ENCODE data around the gene GRIN3B.

Gene GRIN3B

DNA sequence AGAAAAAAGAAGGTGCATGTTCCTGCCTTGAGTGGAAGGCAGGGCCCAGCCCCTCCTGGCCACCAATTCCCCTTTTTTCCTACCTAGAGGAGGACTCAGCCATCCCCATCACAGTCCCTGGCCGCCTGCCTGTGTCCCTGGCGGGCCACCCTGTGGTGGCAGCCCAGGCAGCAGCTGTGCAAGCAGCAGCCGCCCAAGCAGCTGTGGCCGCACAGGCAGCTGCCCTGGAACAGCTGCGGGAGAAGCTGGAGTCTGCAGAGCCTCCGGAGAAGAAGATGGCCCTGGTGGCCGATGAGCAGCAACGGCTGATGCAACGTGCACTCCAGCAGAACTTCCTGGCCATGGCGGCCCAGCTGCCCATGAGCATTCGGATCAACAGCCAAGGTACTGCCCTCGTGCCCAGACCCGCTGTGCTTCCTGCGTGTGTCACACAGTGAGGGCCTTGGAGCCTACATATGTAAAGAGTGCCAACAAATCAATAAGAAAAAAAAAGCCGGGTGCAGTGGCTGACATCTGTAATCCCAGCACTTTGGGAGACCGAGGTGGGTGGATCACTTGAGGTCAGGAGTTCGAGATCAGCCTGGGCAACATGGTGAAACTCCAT is 33.6 kb upstream of the GRIN3B start:
- no peak for DNase-seq

GRCh38 chr19:970695-971094 is 29.5 kb upstream of the GRIN3B start:
- DNase-seq: no peak

GRCh38 chr19:971795-972194 is 28.4 kb upstream of the GRIN3B start:
- DNase-seq: no peak

- no peak for DNase-seq
Observed at GRCh38 chr19:972281-972680, 27.9 kb upstream of the GRIN3B start.

GRCh38 chr19:973726-974563 is 26.3 kb upstream of the GRIN3B start:
- no peak for DNase-seq

DNA sequence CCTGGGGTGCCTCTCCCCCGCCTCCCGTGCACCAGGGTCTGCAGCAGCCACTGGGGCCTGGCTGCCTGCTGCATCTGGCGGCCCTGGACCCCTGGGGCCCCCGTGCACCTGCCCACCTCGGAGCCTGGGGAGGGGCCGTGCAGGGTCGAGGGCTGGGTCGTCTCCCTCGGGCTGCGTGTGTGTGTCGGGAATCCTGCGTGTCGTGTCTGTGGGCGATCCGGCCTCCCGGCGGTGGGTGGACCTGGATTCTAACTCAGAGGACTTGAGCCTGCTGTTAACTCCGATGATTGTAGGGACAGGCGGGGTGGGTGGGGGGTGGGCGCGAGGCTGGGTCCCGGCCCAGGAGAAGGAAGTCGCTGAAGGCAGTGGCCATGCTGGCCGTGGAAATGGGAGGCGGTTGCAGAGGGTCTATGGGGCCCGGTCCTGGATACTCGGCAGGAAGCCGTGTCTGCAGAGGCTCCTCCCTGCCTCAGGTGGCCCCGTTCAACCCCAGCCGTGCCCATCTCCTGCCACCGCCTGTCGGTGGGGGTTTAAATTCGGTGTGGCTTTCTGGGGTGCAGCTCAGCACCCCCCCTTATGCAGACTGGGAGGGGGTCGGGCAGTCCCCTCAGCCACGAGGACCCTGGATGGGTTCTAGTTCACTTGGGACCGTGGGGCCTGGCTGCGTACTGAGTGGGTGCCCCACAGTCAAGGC is 25.5 kb upstream of the GRIN3B start:
- DNase-seq: no peak

DNA sequence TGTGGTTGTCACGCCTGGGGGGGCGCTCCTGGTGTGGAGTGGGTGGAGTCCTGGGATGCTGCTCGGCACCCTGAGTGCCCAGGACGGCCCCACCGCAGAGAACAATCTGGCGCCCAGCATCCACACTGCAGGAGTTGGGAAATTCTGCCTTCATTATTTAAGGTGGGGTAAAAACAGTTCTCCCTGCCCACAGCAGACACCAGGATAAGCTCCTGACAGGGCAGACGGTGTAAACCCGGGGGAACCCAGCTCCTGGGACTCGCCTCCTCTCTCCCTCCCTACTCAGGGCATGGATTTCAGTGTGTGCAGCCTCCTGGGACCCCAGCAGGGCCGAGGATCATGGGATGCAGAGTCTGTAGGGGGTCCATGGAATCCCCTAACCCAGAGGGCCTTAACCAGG is 23.7 kb upstream of the GRIN3B start:
- no peak for DNase-seq

GRCh38 chr19:977058-977464 is 23.2 kb upstream of the GRIN3B start:
- no peak for DNase-seq

GRCh38 chr19:979318-979741 is 20.9 kb upstream of the GRIN3B start:
- DNase-seq: no peak

- no peak for DNase-seq
Observed at GRCh38 chr19:980133-980998, 19.9 kb upstream of the GRIN3B start.

DNA sequence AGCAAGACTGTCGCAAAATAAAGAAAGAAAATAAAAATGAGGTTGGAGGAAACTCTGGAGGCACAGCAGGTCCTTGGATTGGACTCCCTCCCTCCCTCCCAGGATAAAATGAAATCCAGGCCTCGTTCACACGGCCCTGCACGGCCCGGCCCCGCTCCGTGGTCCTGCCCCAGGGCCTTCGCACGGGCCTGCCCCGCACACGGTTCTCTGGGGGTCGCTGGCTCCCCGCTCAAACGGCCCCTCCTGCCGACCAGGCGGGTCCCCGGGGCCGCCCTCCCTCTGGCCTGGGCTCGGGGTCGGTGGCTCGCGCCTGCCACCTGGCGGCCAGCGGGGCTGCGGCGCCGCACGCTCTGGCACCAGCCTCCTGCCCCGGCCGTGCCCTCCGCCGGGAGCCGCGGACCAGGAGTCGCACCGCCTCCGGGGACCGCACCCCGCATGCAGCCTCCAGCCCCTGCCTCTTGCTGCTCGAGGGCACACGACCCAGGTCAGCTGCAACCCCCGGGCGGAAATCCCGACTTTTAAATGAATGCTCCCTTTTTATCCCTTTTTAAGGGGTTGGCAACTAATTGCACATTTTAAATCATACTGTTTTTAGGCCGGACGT is 17.6 kb upstream of the GRIN3B start:
- DNase-seq: peak; percentile 30 to 79 (median 69)

DNA sequence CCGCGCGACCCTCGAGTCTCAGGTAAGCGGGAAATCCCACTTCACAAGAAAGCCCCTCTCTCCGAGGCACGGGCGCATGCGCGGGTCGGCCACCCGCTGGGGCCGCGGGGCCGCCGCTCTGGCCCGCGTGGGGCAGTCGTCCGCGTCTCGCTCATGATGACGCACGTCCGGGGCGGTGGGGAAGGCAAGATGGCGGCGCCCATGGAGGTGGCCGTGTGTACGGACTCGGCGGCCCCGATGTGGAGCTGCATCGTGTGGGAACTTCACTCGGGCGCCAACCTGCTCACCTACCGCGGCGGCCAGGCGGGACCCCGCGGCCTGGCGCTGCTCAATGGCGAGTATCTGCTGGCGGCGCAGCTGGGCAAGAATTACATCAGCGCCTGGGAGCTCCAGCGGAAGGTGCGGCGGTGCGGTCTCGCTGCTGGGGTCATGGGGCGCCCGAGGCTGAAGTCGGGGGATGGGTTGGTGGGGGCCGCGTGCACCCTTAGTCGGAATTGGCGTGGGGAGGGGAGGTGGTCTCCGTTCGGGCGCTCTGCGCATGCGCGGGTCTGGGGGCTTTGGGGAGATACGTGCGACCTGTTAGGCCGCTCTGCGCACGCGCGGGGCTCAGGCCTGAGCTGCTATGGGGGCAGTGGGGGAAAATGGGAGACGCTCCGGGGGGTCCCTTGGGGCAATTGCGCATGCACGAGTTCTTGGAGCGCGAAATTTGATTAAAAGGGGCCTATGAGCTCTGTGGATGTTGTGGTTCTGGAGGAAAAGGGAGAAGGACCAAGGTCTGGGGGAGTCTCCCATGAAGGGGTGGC is 15.9 kb upstream of the GRIN3B start, which contains the start of gene WDR18:
Gene WDR18, plus strand, starts transcription at position 181 of the 803 bp plus-strand sequence. Its CDS starts 9 bp downstream, at position 190.
- peak; percentile 52 to 85 (median 71) for DNase-seq

- DNase-seq: no peak
Observed at GRCh38 chr19:986083-986482, 14.1 kb upstream of the GRIN3B start.

GRCh38 chr19:988081-988480 is 12.1 kb upstream of the GRIN3B start:
- no peak for DNase-seq

DNA sequence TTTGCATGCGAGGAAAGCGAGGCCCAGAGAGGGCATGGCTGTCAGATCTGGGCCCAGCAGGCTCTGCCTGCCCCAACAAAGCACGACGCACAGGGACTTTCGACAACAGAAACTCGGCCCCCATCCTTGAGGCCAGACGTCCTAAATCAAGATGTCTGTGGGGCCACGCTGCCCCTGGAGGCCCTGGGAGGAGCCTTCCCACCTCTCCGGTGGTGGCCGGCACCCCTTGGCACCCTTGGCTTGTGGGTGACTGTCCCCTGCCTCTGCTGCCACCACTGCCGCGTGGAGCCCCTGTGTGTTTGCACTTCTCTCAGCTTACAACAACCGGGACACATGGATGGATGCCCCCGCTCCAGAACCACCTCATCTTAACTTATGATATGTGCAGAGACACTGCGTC is 11.7 kb upstream of the GRIN3B start:
- DNase-seq: no peak

- no peak for DNase-seq
Observed at GRCh38 chr19:989381-990081, 10.7 kb upstream of the GRIN3B start.

DNA sequence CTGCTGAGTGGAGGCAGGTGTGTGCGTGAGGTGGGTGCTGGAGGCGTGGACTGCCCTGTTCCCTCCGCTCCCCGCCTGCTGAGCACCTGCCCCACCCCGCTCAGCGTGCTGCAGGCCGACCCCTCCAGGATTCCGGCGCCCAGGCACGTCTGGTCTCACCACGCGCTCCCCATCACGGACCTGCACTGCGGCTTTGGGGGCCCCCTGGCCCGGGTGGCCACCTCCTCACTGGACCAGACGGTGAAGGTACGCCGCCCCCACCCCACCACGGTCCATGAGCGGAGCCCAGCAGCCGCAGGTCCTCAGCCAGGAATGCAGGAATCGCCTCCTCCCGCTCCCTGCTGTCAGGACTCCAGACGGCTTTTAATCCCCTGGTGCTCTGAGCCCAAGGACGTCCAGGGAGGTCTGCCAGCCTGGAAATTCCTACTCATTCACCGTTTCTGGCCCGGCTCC is 10.1 kb upstream of the GRIN3B start:
- DNase-seq: no peak

GRCh38 chr19:990746-991145 is 9.5 kb upstream of the GRIN3B start:
- no peak for DNase-seq

GRCh38 chr19:991174-991931 is 8.9 kb upstream of the GRIN3B start:
- DNase-seq: peak in 5 of 6 experiments; percentile 51 to 97 (median 69)

Measured in stimulated activated naive CD4-positive, alpha-beta T cell (primary cell).